HFFc6 (cell line): ENCODE data around the gene MLST8. TPM values are rescaled to one million over a fixed set of nuclear protein-coding genes. Genes with fewer than 3 reads are reported as not detected.

ENCODE experiments used
- DNase-seq: peaks from one replicate; pipeline ENCODE4 v3.0.0-alpha.2; 2018
- H3K27ac Mint-ChIP-seq: 2 replicates; pipeline ENCODE4 v1.8.0; 2020; ENCODE audit warnings: mild to moderate bottlenecking, mixed read lengths
- H3K27me3 Mint-ChIP-seq: 2 replicates; pipeline ENCODE4 v1.8.0; 2021; ENCODE audit warnings: mild to moderate bottlenecking, moderate library complexity, mixed read lengths; ENCODE audit not compliant: insufficient read depth
- H3K36me3 Mint-ChIP-seq: 2 replicates; pipeline ENCODE4 v1.8.0; 2021; ENCODE audit warnings: low read depth, mixed read lengths
- H3K4me1 Mint-ChIP-seq: 2 replicates; pipeline ENCODE4 v1.8.0; 2020; ENCODE audit warnings: low read depth, mixed read lengths
- H3K4me3 Mint-ChIP-seq: 2 replicates; pipeline ENCODE4 v1.8.0; 2020; ENCODE audit warnings: mild to moderate bottlenecking, moderate library complexity, mixed read lengths
- H3K9me3 Mint-ChIP-seq: 2 replicates; pipeline ENCODE4 v1.8.0; 2020; ENCODE audit warnings: mild to moderate bottlenecking, mixed read lengths
- CTCF ChIP-seq: fragments of 200-600 bp; sonication (generic); IDR thresholded peaks from 2 replicates; pipeline ENCODE4 v1.5.0; 2021; ENCODE audit warnings: antibody characterized with exemption, mild to moderate bottlenecking
- total RNA-seq, 6 experiments: library from RNA; stranded (reverse); fragmentation: NEBNext Ultra II Directional; extraction: Animal tissue kit (Norgen Biotek cat#: 25700); gene quantifications; 2 replicates in 1 of 6; 3 replicates in 5 of 6; pipeline ENCODE4 v1.2.3, GENCODE V29; 2021

Gene MLST8
- total RNA-seq, 6 experiments from 2014 or later = 32.7 to 39.4 (median 37.5) TPM

DNA sequence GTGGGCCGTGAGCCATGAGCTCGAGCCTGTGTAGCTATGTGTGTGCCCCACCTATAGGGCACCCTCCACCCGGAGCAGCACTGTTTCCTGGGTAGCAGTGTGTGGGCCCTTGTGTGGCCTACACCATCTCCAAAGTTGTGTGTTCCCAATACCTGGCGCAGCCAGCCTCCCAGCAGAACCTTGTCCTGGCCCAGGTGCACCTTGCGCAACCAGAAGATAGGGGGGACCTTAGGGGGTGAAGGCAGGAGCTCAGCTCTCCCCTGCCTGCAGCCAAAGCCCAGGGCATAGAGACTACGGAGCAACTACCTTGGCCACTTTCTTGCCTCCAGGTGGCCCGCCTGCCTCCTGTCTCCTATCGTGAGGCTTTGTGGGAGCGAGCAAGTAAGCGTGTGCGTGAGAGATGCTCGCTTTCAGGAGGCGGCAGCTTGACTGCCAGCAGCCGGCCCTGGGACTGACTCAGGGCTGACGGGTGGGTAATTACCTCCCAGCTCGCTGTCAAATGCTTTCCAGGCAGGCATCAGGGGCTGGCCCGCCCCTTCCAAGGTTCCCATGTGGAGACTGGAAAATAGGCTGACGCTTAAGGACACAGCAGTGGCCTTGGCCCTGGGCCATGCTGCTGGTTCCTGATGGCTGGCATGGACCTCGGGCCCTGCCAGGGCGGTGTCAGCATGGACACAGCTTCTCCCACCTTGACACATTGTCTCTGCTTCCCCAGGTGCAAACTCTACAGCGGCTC, 30.7 kb upstream of the MLST8 start:
- peaks cover 9% of the 10 kb centered on the region for H3K36me3 Mint-ChIP-seq
- H3K4me3 Mint-ChIP-seq = no peak overlapping the region
- no peak overlapping the region for H3K27ac Mint-ChIP-seq
- no peak for DNase-seq
- no peak for TF ChIP-seq CTCF
- H3K4me1 Mint-ChIP-seq = no peaks in the 10 kb centered on the region
- peaks cover 6% of the 10 kb centered on the region for H3K27me3 Mint-ChIP-seq
- H3K9me3 Mint-ChIP-seq = no peaks in the 10 kb centered on the region

DNA sequence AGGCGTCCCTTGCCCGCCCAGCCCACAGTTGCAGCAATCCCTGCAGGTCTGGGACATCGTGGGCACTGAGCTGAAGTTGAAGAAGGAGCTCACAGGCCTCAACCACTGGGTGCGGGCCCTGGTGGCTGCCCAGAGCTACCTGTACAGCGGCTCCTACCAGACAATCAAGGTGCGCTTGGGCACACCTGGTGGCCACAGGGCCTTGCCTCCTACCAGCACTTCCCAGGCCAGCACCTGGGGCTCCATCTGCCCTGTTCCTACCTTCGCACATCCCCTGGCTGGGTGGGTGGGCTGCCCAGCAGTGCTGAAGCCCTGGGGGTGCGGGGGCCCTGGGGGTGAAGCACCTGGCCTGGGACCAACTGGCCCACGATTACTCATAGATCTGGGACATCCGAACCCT, 29.8 kb upstream of the MLST8 start:
- H3K9me3 Mint-ChIP-seq = no peaks in the 10 kb centered on the region
- peaks cover 6% of the 10 kb centered on the region for H3K27me3 Mint-ChIP-seq
- H3K36me3 Mint-ChIP-seq = peaks cover 9% of the 10 kb centered on the region
- H3K4me3 Mint-ChIP-seq = no peak overlapping the region
- no peak overlapping the region for H3K27ac Mint-ChIP-seq
- DNase-seq = no peak
- no peak for TF ChIP-seq CTCF
- H3K4me1 Mint-ChIP-seq = no peaks in the 10 kb centered on the region

GRCh38 chr16:2176047-2176446, 29.2 kb upstream of the MLST8 start:
- TF ChIP-seq CTCF = no peak
- Mint-ChIP-seq H3K36me3 (peaks cover 9% of the 10 kb centered on the region), H3K27ac (no peak overlapping the region), H3K9me3 (no peaks in the 10 kb centered on the region), H3K4me1 (no peaks in the 10 kb centered on the region), H3K4me3 (no peak overlapping the region), H3K27me3 (peaks cover 6% of the 10 kb centered on the region)
- DNase-seq = no peak

- no peaks in the 10 kb centered on the region for H3K9me3 Mint-ChIP-seq
- no peak overlapping the region for H3K4me3 Mint-ChIP-seq
- no peak for TF ChIP-seq CTCF
- H3K36me3 Mint-ChIP-seq = peaks cover 14% of the 10 kb centered on the region
- DNase-seq = no peak
- peaks cover 6% of the 10 kb centered on the region for H3K27me3 Mint-ChIP-seq
- no peak overlapping the region for H3K27ac Mint-ChIP-seq
- H3K4me1 Mint-ChIP-seq = no peaks in the 10 kb centered on the region
These were observed 28.2 kb upstream of the MLST8 start for GRCh38 chr16:2177101-2177500.

- no peak for DNase-seq
- Mint-ChIP-seq H3K9me3 (no peaks in the 10 kb centered on the region), H3K36me3 (peaks cover 19% of the 10 kb centered on the region), H3K4me1 (no peaks in the 10 kb centered on the region), H3K27me3 (peaks cover 6% of the 10 kb centered on the region), H3K4me3 (no peak overlapping the region), H3K27ac (no peak overlapping the region)
- TF ChIP-seq CTCF = no peak
These were observed 27.7 kb upstream of the MLST8 start for GRCh38 chr16:2177561-2177960.
